ENCODE results near the gene RBM44. TPM values are rescaled to one million over a fixed set of nuclear protein-coding genes. Genes with fewer than 3 reads are reported as not detected.
"Not testable (repeated sequence)": the region's sequence is repeated elsewhere in the genome, so short reads cannot be mapped to it uniquely, and the experiment has no call there.

Gene RBM44
- total and polyA plus RNA-seq, 10 donors = 0.29 to 3.1 (median 1.5) TPM

DNA sequence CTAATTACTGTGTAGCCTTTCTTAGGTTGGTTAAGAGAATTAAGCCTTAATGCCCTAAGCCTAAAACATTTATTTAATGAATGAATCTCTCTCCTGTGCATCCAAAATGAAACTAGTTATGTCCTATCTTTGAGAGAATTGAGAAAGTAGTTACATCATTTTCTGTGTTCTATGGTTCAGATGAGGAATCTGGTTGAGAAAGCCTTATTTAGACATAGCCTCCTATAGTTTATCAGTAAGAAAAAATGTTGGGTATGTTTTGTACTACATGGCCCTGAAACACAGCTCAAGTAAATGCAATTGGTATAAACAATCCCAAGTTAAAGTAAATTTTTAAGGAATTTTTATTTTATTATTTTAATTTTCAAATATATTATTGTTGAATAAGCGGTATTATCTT, 35.0 kb downstream of the RBM44 start:
- TF ChIP-seq, protein P1, sequence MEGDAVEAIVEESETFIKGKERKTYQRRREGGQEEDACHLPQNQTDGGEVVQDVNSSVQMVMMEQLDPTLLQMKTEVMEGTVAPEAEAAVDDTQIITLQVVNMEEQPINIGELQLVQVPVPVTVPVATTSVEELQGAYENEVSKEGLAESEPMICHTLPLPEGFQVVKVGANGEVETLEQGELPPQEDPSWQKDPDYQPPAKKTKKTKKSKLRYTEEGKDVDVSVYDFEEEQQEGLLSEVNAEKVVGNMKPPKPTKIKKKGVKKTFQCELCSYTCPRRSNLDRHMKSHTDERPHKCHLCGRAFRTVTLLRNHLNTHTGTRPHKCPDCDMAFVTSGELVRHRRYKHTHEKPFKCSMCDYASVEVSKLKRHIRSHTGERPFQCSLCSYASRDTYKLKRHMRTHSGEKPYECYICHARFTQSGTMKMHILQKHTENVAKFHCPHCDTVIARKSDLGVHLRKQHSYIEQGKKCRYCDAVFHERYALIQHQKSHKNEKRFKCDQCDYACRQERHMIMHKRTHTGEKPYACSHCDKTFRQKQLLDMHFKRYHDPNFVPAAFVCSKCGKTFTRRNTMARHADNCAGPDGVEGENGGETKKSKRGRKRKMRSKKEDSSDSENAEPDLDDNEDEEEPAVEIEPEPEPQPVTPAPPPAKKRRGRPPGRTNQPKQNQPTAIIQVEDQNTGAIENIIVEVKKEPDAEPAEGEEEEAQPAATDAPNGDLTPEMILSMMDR (IDR thresholded peaks at IDR 0.05 in 8 of 11, conservative IDR thresholded peaks at IDR 0.05 in 3 of 11) = no peak
- TF ChIP-seq POLR2AphosphoS5 (IDR thresholded peaks at IDR 0.05) = no peak
- no peak for TF ChIP-seq POLR2A (IDR thresholded peaks at IDR 0.05)
- DNase-seq = no peak
- H3K27me3 ChIP-seq (replicated peaks in 1 of 7) = no peaks in the 10 kb centered on the region
- H3K4me3 ChIP-seq = no peak overlapping the region
- WGBS, 5 donors = 91 to 100% (median 97%) methylated on average over 1 of the region's 1 CpG
- no peaks in the 10 kb centered on the region for H3K4me1 ChIP-seq
- intact Hi-C loops (cut with DNase I; ENCODE audit: low total_unique reads) = no loop called here
- no peaks in the 10 kb centered on the region for H3K9me3 ChIP-seq
- no peaks in the 10 kb centered on the region for H3K36me3 ChIP-seq
- no peak overlapping the region for H3K27ac ChIP-seq

DNA sequence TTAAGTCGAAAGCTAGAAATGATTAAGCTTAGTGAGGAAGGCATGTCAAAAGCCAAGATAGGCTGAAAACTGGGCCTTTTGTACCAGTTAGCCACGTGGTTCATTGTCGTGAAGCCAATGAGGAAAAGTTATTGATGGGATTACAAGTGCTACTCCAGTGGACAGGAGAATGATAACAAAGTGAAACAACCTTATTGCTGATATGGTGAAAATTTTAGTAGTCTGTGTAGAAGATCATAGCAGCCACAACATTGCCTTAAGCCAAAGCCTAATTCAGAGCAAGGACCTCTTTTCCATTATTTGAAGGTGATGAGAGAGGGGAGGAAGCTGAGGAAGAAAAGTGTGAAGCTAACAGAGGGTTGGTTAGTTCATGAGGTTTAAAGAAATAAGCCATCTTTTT, 36.8 kb downstream of the RBM44 start:
- TF ChIP-seq POLR2AphosphoS5 (IDR thresholded peaks at IDR 0.05) (no peak), POLR2A (IDR thresholded peaks at IDR 0.05) (no peak)
- TF ChIP-seq, protein P1 (IDR thresholded peaks at IDR 0.05 in 8 of 11, conservative IDR thresholded peaks at IDR 0.05 in 3 of 11) = no peak
- H3K36me3 ChIP-seq = no peaks in the 10 kb centered on the region
- WGBS, 5 donors = 64 to 92% (median 73%) methylated on average over 3 of the region's 3 CpGs
- H3K4me3 ChIP-seq = no peak overlapping the region
- H3K27ac ChIP-seq = no peak overlapping the region
- no peaks in the 10 kb centered on the region for H3K4me1 ChIP-seq
- no peak for DNase-seq
- H3K9me3 ChIP-seq = no peaks in the 10 kb centered on the region
- intact Hi-C loops (cut with DNase I; ENCODE audit: low total_unique reads) = no loop called here
- H3K27me3 ChIP-seq (replicated peaks in 1 of 7) = no peaks in the 10 kb centered on the region

DNA sequence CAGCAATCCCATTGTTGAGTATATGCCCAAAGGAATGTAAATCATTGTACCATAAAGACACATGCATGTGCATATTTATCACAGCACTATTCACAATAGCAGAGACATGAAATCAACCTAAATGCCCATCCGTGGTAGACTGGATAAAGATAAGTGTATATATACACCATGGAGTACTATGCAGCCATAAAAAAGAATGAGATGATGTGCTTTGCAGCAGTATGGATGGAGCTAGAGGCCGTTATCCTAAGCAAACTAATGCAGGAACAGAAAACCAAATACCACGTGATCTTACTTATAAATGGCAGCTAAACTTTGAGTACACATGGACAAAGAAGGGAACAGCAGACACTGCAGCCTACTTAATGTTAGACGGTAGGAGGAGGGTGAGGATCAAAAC, 42.5 kb downstream of the RBM44 start:
- Histone ChIP-seq H3K27me3 (replicated peaks in 1 of 7) (no peaks in the 10 kb centered on the region), H3K4me3 (no peak overlapping the region), H3K27ac (no peak overlapping the region), H3K36me3 (no peaks in the 10 kb centered on the region), H3K4me1 (no peaks in the 10 kb centered on the region), H3K9me3 (peaks cover 0 to 9% (median 0%) of the 10 kb centered on the region in 8 donors)
- TF ChIP-seq, protein P1 (IDR thresholded peaks at IDR 0.05 in 8 of 11, conservative IDR thresholded peaks at IDR 0.05 in 3 of 11) = no peak
- no peak for TF ChIP-seq POLR2A (IDR thresholded peaks at IDR 0.05)
- intact Hi-C loops (cut with DNase I; ENCODE audit: low total_unique reads) = no loop called here
- DNase-seq = no peak
- WGBS, 5 donors = 79 to 89% (median 83%) methylated on average over 4 of the region's 4 CpGs

DNA sequence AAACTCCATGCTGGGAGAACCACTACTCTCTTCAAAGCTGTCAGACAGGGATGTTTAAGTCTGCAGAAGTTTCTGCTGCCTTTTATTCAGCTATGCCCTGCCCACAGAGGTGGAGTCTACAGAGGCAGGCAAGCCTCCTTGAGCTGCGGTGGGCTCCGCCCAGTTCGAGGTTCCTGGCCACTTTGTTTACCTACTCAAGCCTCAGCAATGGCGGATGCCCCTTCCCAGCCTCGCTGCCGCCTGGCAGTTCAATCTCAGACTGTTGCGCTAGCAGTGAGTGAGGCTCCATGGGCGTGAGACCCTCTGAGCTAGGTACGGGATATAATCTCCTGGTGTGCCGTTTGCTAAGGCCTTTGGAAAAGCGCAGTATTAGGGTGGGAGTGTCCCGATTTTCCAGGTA, 50.4 kb downstream of the RBM44 start:
- H3K4me1 ChIP-seq; H3K27ac ChIP-seq; DNase-seq; H3K27me3 ChIP-seq (replicated peaks in 1 of 7); H3K9me3 ChIP-seq; H3K4me3 ChIP-seq; H3K36me3 ChIP-seq; intact Hi-C loops (cut with DNase I; ENCODE audit: low total_unique reads): not testable (repeated sequence)
- WGBS, 5 donors = 94 to 98% (median 94%) methylated on average over 7 to 12 of the region's 12 CpGs

DNA sequence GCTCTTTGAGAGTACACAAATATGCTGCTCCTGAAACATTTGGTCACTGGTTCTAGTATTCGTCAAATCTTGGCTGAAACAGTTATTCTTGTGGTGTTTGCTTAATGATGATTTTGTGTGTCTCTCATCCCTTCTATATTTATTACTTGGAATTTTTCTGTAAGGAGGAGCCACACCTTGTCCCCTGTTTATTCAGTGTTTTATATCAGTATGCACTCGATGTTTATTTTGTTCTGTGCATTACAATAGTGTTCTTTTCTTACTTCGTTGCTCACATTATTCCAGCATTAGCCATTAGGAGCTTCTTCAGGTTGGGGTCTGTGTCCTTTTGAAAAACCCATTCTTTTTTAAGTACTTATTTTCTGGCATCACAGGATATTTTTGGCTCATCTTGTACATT, 55.7 kb downstream of the RBM44 start:
- Histone ChIP-seq H3K27ac (no peak overlapping the region), H3K4me1 (peaks cover 0 to 13% (median 5%) of the 10 kb centered on the region in 6 donors), H3K36me3 (no peaks in the 10 kb centered on the region), H3K9me3 (peaks cover 0 to 1% (median 0%) of the 10 kb centered on the region in 8 donors), H3K27me3 (replicated peaks in 1 of 7) (peaks cover 0 to 17% (median 0%) of the 10 kb centered on the region in 7 donors), H3K4me3 (no peak overlapping the region)
- no peak for TF ChIP-seq POLR2AphosphoS5 (IDR thresholded peaks at IDR 0.05)
- no peak for TF ChIP-seq POLR2A (IDR thresholded peaks at IDR 0.05)
- TF ChIP-seq, protein P1 (IDR thresholded peaks at IDR 0.05 in 8 of 11, conservative IDR thresholded peaks at IDR 0.05 in 3 of 11) = no peak
- intact Hi-C loops (cut with DNase I; ENCODE audit: low total_unique reads) = no loop called here
- no peak for DNase-seq
- WGBS, 5 donors = 83 to 93% (median 91%) methylated on average over 3 of the region's 3 CpGs

All from spleen (tissue), 11 donors.